ENCODE measurements around the gene HLX. TPM values are rescaled to one million over a fixed set of nuclear protein-coding genes. Genes with fewer than 3 reads are reported as not detected.
A peak's percentile ranks its signal among the peaks of the same experiment; 100 is the strongest.

HLX gene
- total RNA-seq, 2 experiments from 2014 or later, result 0.19 TPM; not detected in 1

DNA sequence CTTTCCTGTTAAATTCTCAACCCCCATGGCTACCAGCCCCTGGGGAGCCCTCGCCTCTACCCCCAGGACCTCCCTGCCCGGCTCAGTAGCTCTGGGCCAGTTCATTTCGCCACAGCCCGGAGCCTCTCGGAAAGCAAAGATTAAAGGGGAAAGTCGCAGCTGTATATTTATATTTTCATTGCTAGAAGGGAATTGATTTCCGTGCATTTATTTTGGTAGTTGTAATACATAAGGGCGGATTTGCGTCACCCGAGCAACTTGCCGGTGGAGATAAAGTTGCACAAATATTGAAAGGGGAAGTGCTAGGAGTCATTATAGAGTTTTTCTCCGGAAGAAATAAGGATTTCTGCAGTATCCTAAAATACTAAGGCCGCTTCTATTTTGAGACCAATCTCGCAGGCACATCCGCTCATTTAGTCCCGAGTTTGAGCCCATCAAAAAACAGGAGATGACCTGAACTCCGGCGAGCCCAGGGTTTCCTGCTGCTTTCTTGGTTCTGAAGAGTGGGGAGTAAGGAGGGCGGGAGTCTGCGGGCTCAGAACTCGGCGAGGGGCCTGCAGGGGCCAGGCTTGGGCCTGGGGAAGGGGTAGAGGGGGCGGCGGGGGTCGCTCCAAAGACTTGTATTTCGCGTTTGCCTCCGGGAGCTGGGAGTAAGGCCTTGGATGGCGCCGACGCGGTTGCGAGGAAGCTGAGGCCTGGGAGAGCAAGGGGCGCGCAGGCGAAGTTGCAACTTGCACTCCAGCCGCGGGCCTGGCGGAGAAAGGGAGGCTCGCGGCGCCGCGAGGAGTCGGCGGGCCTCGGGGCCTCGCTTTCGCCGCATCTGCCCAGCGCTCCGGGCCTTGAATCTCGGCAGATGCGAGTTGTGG, 2.5 kb upstream of the HLX start:
- Mint-ChIP-seq H3K27ac (no peak overlapping the region), H3K27me3 (peaks cover 76% of the 10 kb centered on the region), H3K36me3 (peaks cover 2% of the 10 kb centered on the region), H3K4me1 (ENCODE audit: low read depth) (peaks cover 34% of the 10 kb centered on the region), H3K9me3 (no peaks in the 10 kb centered on the region), H3K4me3 (no peak overlapping the region)
- CTCF ChIA-PET, result no interaction called here
- no peak for DNase-seq
- POLR2A ChIA-PET, result no interaction called here
- intact Hi-C loops (cut with micrococcal nuclease), result no loop called here

DNA sequence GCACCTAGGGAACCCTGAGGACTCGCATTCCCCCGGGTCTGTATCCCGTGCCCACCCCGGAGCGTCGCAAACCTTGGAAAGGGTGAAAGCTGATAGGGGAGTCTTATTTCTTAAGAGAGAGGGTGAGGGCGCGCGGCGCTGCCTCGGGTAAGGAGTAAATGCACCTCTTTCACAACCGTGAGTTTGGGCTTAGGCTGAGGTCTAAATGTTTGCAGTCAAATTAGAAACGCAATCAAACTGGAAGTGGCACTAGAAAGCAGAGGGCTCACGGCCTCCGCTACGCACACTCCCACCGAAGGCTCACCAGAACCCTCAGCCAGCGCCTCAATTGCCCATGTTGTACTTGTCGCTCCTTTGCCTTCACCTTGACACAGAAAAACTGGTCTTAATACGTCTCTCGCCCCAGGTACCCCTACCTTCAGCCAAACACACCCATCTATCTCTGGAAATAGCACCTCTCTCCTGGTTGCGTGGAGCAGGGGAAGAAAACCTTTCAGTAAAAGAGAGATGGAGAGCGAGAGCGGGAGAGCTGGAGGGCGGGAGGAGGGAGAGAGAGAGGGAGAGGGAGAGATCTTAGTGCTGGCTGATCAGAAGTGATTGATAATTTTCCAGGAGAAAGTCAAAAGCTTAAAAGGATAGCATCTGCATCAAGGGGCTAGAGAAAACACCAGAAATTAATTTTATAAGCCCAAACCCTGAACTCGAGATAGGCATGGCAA, 1.7 kb upstream of the HLX start:
- CTCF ChIA-PET, result no interaction called here
- H3K27me3 Mint-ChIP-seq, result peaks cover 76% of the 10 kb centered on the region
- peaks cover 2% of the 10 kb centered on the region for H3K36me3 Mint-ChIP-seq
- peaks cover 34% of the 10 kb centered on the region for H3K4me1 Mint-ChIP-seq (ENCODE audit: low read depth)
- POLR2A ChIA-PET, result no interaction called here
- no peaks in the 10 kb centered on the region for H3K9me3 Mint-ChIP-seq
- intact Hi-C loops (cut with micrococcal nuclease), result loop anchor here (2.0 kb wide), 2 partner anchors 15 to 561 kb away; no protein-coding TSS in a partner anchor
- no peak overlapping the region for H3K27ac Mint-ChIP-seq
- no peak for DNase-seq
- no peak overlapping the region for H3K4me3 Mint-ChIP-seq

DNA sequence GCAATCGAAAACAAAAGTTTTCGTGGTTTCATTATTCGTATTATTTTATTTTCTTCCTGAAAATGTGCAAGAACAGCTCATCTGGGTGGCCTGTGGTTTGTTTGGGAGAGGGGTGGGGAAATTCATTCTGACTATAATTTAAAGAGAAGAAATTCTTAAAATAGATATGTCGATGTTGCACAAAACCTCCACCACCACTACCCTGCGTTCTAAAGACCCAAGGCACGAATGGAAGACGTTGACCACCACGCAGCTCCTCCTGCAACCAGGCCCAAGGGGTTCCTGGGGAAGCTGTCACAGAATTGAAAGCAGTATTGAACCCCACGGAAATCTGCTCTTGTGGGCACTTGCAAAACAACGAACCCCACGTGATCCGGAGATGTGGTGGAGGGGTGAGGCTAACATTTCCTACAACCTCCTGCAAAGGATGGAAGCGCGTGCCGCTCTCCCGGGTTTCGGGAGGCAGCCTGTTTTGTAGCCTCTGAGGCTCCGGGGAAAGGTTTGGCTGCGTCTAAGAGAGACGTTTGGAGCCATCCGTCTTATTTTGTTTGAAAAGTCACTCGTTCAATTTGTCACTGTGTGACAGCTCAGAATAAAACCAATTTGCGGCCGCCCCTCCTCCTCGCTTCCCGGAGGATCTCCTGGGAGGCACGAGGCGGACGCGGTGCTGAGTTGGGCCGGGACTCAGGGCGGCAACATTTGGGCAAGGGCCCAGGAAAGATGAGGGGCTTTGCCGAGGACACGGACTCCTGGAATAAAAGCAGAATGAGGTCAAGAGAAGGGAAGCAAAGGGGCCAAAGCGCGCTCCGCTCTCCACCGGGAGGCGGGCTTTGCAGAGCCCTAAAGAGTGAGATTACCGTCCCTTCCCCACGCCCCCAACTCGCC, 810 bp upstream of the HLX start:
- POLR2A ChIA-PET, result interaction anchor here (0.6 kb wide), 1 partner anchor 18 kb away, joined by 4 read pairs; no protein-coding TSS in a partner anchor
- peaks cover 2% of the 10 kb centered on the region for H3K36me3 Mint-ChIP-seq
- no peaks in the 10 kb centered on the region for H3K9me3 Mint-ChIP-seq
- H3K27ac Mint-ChIP-seq, result no peak overlapping the region
- H3K4me3 Mint-ChIP-seq, result peak overlapping the region; percentile 50
- H3K4me1 Mint-ChIP-seq (ENCODE audit: low read depth), result peaks cover 34% of the 10 kb centered on the region
- CTCF ChIA-PET, result interaction anchor here (1.3 kb wide), 1 partner anchor 326 kb away, joined by 4 read pairs; no protein-coding TSS in a partner anchor
- intact Hi-C loops (cut with micrococcal nuclease), result loop anchor here (2.0 kb wide), 2 partner anchors 14 to 560 kb away; no protein-coding TSS in a partner anchor
- peak; percentile 13 for DNase-seq
- H3K27me3 Mint-ChIP-seq, result peaks cover 75% of the 10 kb centered on the region

DNA sequence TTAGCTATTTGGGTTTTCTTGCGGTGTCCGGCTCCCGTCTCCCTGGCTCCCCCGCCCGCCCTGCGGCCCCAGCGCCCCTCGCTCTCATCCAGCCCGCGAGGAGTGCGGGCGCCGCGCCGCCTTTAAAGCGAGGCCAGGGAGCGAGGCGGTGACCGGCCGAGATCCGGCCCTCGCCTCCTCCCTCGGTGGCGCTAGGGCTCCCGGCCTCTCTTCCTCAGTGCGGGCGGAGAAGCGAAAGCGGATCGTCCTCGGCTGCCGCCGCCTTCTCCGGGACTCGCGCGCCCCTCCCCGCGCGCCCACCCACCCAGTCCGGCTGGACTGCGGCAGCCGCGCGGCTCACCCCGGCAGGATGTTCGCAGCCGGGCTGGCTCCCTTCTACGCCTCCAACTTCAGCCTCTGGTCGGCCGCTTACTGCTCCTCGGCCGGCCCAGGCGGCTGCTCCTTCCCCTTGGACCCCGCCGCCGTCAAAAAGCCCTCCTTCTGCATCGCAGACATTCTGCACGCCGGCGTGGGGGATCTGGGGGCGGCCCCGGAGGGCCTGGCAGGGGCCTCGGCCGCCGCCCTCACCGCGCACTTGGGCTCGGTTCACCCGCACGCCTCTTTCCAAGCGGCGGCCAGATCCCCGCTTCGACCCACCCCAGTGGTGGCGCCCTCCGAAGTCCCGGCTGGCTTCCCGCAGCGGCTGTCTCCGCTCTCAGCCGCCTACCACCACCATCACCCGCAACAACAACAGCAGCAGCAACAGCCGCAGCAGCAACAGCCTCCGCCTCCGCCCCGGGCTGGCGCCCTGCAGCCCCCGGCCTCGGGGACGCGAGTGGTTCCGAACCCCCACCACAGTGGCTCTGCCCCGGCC, 492 bp downstream of the HLX start:
- H3K36me3 Mint-ChIP-seq, result peaks cover 2% of the 10 kb centered on the region
- no peak overlapping the region for H3K27ac Mint-ChIP-seq
- peaks cover 73% of the 10 kb centered on the region for H3K27me3 Mint-ChIP-seq
- H3K4me1 Mint-ChIP-seq (ENCODE audit: low read depth), result peaks cover 34% of the 10 kb centered on the region
- H3K4me3 Mint-ChIP-seq, result peak overlapping the region; percentile 13
- peak; percentile 17 for DNase-seq
- no peaks in the 10 kb centered on the region for H3K9me3 Mint-ChIP-seq
- intact Hi-C loops (cut with micrococcal nuclease), result loop anchor here (2.0 kb wide), 2 partner anchors 13 to 559 kb away; no protein-coding TSS in a partner anchor
- ChIA-PET CTCF (interaction anchor here (1.3 kb wide), 1 partner anchor 324 kb away, joined by 4 read pairs; no protein-coding TSS in a partner anchor), POLR2A (no interaction called here)

DNA sequence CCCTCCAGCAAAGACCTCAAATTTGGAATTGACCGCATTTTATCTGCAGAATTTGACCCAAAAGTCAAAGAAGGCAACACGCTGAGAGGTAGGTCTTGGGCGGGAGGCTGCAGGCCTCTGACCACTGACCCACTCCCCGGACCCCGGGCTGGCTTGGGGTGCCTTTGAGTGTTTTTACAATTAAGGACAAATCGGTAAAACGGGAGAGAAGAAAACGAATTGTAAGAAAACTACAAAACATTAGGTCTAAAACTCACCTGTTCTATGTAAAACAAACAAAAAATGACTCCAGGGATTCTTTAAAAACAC, 1.1 kb downstream of the HLX start:
- DNase-seq, result no peak
- Mint-ChIP-seq H3K36me3 (peaks cover 2% of the 10 kb centered on the region), H3K9me3 (no peaks in the 10 kb centered on the region), H3K4me3 (peak overlapping the region; percentile 13), H3K27me3 (peaks cover 67% of the 10 kb centered on the region), H3K27ac (no peak overlapping the region), H3K4me1 (ENCODE audit: low read depth) (peaks cover 34% of the 10 kb centered on the region)
- intact Hi-C loops (cut with micrococcal nuclease), result no loop called here
- CTCF ChIA-PET, result no interaction called here
- POLR2A ChIA-PET, result no interaction called here

DNA sequence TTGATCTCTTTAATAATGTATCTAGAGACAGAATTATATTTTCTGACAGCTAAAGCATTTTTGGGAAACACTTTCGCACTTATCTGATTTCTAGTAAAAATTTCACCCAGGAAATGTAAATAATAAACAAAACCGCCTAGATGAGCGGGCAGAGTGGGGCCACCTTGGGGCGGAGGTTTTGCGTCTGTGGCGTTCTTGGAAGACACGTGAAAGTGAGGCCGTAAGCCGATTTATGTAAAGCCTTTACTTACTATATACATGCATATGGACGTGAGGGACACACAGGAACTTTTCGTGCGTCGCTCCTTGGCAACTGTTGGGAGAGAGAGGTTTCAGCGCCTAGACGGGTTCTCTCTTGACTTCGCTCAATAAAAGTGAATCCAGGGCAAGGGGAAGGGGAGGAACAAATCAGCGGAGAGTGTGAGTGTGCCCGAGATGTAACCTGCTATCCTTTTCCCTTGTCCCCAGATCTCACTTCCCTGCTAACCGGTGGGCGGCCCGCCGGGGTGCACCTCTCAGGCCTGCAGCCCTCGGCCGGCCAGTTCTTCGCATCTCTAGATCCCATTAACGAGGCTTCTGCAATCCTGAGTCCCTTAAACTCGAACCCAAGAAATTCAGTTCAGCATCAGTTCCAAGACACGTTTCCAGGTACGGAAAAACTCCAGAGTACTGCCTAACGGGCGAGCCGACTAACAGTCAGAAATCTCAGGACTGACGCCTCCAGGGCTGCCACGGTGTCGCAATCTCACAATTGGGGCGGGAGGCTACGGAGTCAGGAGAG, 1.7 kb downstream of the HLX start:
- intact Hi-C loops (cut with micrococcal nuclease), result no loop called here
- peak; percentile 48 for DNase-seq
- Mint-ChIP-seq H3K9me3 (no peaks in the 10 kb centered on the region), H3K4me3 (peak overlapping the region; percentile 13), H3K27ac (no peak overlapping the region), H3K36me3 (peaks cover 2% of the 10 kb centered on the region), H3K27me3 (peaks cover 64% of the 10 kb centered on the region), H3K4me1 (ENCODE audit: low read depth) (peaks cover 34% of the 10 kb centered on the region)
- ChIA-PET POLR2A (no interaction called here), CTCF (no interaction called here)

DNA sequence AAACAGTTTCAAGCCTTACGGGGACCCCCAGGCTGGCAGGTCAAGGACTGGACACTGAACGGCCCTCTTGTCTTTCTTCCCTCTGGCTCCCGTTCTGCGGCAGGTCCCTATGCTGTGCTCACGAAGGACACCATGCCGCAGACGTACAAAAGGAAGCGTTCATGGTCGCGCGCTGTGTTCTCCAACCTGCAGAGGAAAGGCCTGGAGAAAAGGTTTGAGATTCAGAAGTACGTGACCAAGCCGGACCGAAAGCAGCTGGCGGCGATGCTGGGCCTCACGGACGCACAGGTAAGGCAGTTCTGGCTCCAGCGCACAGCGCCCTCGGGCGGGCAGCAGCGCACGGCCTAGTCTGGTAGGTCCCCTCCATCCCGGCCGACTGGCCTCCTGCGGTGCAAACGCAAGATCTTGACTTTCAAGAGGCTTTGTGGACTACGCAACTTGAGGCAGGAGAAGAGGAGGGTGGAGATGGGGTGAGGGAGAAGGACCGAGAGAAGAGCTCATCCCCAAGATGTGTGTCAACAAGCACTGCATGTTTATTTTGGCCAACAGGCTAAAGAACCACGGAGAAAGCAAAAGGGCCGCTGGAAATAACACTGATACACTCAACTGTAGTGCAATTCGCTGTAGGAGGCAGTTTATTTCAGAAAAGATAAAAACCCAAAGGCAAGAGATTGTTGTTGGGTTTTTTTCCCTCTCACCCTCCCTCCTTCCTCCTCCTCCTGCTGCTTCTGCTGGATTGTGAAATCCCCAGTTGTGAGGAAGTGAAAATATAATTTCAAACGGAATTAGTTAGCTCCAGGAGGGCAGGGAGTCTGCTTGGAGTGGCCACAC, 3.0 kb downstream of the HLX start:
- peaks cover 2% of the 10 kb centered on the region for H3K36me3 Mint-ChIP-seq
- ChIA-PET POLR2A (no interaction called here), CTCF (no interaction called here)
- H3K27ac Mint-ChIP-seq, result no peak overlapping the region
- peaks cover 30% of the 10 kb centered on the region for H3K4me1 Mint-ChIP-seq (ENCODE audit: low read depth)
- intact Hi-C loops (cut with micrococcal nuclease), result no loop called here
- H3K27me3 Mint-ChIP-seq, result peaks cover 65% of the 10 kb centered on the region
- no peak overlapping the region for H3K4me3 Mint-ChIP-seq
- no peak for DNase-seq
- H3K9me3 Mint-ChIP-seq, result no peaks in the 10 kb centered on the region

DNA sequence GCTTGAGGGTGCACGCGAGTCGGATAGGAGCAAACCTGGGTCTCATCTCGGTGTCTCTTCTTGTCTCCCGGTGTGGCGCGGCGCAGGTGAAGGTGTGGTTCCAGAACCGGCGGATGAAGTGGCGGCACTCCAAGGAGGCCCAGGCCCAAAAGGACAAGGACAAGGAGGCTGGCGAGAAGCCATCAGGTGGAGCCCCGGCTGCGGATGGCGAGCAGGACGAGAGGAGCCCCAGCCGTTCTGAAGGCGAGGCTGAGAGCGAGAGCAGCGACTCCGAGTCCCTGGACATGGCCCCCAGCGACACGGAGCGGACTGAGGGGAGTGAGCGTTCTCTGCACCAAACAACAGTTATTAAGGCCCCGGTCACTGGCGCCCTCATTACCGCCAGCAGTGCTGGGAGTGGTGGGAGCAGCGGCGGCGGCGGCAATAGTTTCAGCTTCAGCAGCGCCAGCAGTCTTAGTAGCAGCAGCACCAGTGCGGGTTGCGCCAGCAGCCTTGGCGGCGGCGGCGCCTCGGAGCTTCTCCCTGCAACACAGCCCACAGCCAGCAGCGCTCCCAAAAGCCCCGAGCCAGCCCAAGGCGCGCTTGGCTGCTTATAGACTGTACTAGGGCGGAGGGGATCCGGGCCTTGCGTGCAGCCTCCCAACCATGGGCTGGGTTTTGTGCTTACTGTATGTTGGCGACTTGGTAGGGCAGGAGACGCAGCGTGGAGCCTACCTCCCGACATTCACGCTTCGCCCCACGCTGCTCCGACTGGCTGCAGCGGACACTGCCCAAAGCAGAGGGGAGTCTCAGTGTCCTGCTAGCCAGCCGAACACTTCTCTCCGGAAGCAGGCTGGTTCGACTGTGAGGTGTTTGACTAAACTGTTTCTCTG, 5.1 kb downstream of the HLX start:
- Mint-ChIP-seq H3K27me3 (peaks cover 60% of the 10 kb centered on the region), H3K4me3 (no peak overlapping the region), H3K36me3 (no peaks in the 10 kb centered on the region), H3K9me3 (no peaks in the 10 kb centered on the region), H3K4me1 (ENCODE audit: low read depth) (peaks cover 14% of the 10 kb centered on the region), H3K27ac (no peak overlapping the region)
- ChIA-PET CTCF (no interaction called here), POLR2A (no interaction called here)
- DNase-seq, result no peak
- intact Hi-C loops (cut with micrococcal nuclease), result no loop called here

DNA sequence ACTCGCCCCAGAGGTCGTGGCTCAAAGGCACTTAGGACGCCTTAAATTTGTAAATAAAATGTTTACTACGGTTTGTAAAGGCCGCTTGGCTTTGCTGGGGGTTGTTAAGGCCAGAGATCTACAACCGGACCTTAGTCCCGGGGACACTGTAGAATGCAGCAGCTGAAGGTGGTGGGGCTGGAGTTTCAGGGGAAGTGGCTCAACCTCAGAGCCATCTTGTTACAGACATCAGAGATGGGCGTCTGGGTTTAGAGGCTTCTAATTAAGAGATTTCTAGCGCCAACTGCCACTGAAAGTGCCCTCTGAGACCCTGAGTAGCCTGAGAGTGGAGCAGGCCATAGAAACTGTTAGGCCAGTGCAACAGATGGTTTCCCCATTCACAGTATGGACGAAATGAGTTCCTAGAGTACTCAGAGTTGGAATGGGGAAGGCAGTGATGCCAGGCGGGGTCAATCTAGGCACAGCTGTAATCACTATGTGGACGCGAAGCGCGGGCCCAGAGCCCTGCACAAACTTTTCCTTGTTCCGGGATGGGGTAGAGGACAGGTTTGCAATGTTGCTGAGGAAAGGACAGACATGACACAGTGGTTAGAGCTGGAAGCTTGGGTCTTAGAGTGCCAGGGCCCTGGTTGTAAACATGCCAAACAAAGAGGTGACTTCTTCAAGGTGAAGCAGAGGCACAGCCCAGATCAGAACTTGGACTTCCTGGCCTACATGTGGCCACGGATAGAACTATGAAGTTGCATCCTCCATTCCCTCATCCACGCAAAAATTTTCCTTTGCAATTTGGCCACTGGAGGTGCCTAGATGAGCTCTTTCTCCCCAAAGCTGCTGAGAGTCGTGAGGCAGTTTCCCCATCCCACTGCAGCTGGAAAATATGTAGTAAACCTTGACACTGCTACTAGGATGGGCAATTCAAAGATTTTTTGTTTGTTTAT, 6.0 kb downstream of the HLX start:
- Mint-ChIP-seq H3K27me3 (peaks cover 66% of the 10 kb centered on the region), H3K9me3 (no peaks in the 10 kb centered on the region), H3K36me3 (no peaks in the 10 kb centered on the region), H3K27ac (no peak overlapping the region), H3K4me1 (ENCODE audit: low read depth) (peaks cover 11% of the 10 kb centered on the region), H3K4me3 (no peak overlapping the region)
- no peak for DNase-seq
- intact Hi-C loops (cut with micrococcal nuclease), result no loop called here
- CTCF ChIA-PET, result interaction anchor here (0.7 kb wide), 1 partner anchor 320 kb away, joined by 3 read pairs; no protein-coding TSS in a partner anchor
- POLR2A ChIA-PET, result no interaction called here

Measured in activated CD4-positive, alpha-beta memory T cell treated with anti-CD3 and anti-CD28 coated beads for 36 hours (primary cell).